GM12878 (cell line): ENCODE measurements around the gene ACACA. TPM values are rescaled to one million over a fixed set of nuclear protein-coding genes. Genes with fewer than 3 reads are reported as not detected.
"Not testable (repeated sequence)": the region's sequence is repeated elsewhere in the genome, so short reads cannot be mapped to it uniquely, and the experiment has no call there.

Experiments used
- ATAC-seq: fragments of 200-7000 bp; cut with Tn5 transposase; 3 replicates; pipeline ENCODE4 v1.9.1; 2020; ENCODE audit warnings: mild to moderate bottlenecking, moderate library complexity
- BruUV-seq: library from RNA; stranded (reverse); fragments of 400-500 nt; replicated peaks from 2 replicates; lab custom pipeline; 2021; lab: Mats Ljungman, UMichigan
- CTCF ChIA-PET: fragments of 300-600 bp; sonication (Branson Sonifier 250); formaldehyde crosslinking; extraction: SDS; loops from one replicate; lab custom pipeline; 2021; ENCODE audit warnings: inconsistent platforms; lab: Yijun Ruan, JAX
- POLR2A ChIA-PET: fragments of 350-600 bp; formaldehyde crosslinking; extraction: SDS; loops from one replicate; lab custom pipeline; 2021; ENCODE audit warnings: inconsistent platforms; lab: Charles Lee
- RAD21 ChIA-PET: fragments of 300-600 bp; sonication (Branson Sonifier 250); formaldehyde crosslinking; loops from one replicate; lab custom pipeline; 2023; ENCODE audit warnings: antibody characterized with exemption; ENCODE audit not compliant: unreplicated experiment; lab: Charles Lee
- SMC1A ChIA-PET: fragments of 300-600 bp; sonication (Branson Sonifier 250); formaldehyde crosslinking; loops from one replicate; lab custom pipeline; 2023; ENCODE audit not compliant: unreplicated experiment, uncharacterized antibody; lab: Charles Lee
- DNase-seq: peaks from one replicate; pipeline ENCODE4 v3.0.0-alpha.2; 2011; ENCODE audit warnings: low read depth, low spot score
- FAIRE-seq: peaks from 3 replicates; lab custom pipeline; 2011; peaks lifted over from hg19 to GRCh38; lab: Jason Lieb, UNC
- H2AFZ ChIP-seq: 2 replicates; pipeline ENCODE4 v1.6.0; 2011; ENCODE audit warnings: low read depth, low read length, control low read depth; ENCODE audit not compliant: control insufficient read depth
- H3K27ac ChIP-seq: 2 replicates; pipeline ENCODE4 v1.5.1; 2011; ENCODE audit warnings: control low read depth; ENCODE audit not compliant: control insufficient read depth, insufficient read depth
- H3K27me3 ChIP-seq, 2 experiments: replicated peaks in 1 of 2; 2 replicates each; pipeline versions ENCODE4 v1.6.0 to v1.6.1; 2011; ENCODE audit warnings: low read length in 1 of 2; ENCODE audit not compliant: control insufficient read depth in 2 of 2, insufficient read depth in 2 of 2
- H3K36me3 ChIP-seq, 2 experiments: 2 replicates each; pipeline ENCODE4 v1.5.1; 2011; ENCODE audit warnings: low read length in 1 of 2; ENCODE audit not compliant: control insufficient read depth in 2 of 2, insufficient read depth in 2 of 2
- H3K4me1 ChIP-seq: 2 replicates; pipeline ENCODE4 v1.6.1; 2011; ENCODE audit warnings: mild to moderate bottlenecking, low read length, moderate library complexity, mixed read lengths; ENCODE audit not compliant: control insufficient read depth, insufficient read depth
- H3K4me2 ChIP-seq: 2 replicates; pipeline ENCODE4 v1.6.0; 2011; ENCODE audit warnings: control low read depth; ENCODE audit not compliant: control insufficient read depth, insufficient read depth
- H3K4me3 ChIP-seq: fragments of 200-600 bp; sonication (generic); 2 replicates; pipeline ENCODE4 v1.5.1; 2016
- H3K79me2 ChIP-seq: 2 replicates; pipeline ENCODE4 v1.6.0; 2011; ENCODE audit warnings: low read length; ENCODE audit not compliant: control insufficient read depth, insufficient read depth
- H3K9ac ChIP-seq: 2 replicates; pipeline ENCODE4 v1.8.0; 2011; ENCODE audit warnings: low read length, control low read depth, mixed read lengths; ENCODE audit not compliant: control insufficient read depth, insufficient read depth
- H3K9me3 ChIP-seq: replicated peaks from 3 replicates; pipeline ENCODE4 v1.5.1; 2011; ENCODE audit warnings: mild to moderate bottlenecking, low read length; ENCODE audit not compliant: control insufficient read depth, insufficient read depth
- H4K20me1 ChIP-seq: 2 replicates; pipeline ENCODE4 v1.6.0; 2011; ENCODE audit not compliant: control insufficient read depth, insufficient read depth
- MEF2B ChIP-seq: fragments of 450-650 bp; IDR thresholded peaks from 2 replicates; pipeline ENCODE4 v1.6.1; 2018; ENCODE audit warnings: mild to moderate bottlenecking, moderate library complexity; ENCODE audit not compliant: partially characterized antibody, poor library complexity, severe bottlenecking
- MLLT1 ChIP-seq: fragments of 450-650 bp; IDR thresholded peaks from 2 replicates; pipeline ENCODE4 v1.6.1; 2016; ENCODE audit warnings: mild to moderate bottlenecking
- SP1 ChIP-seq: IDR thresholded peaks from one replicate; pipeline ENCODE4 v1.6.1; 2011; ENCODE audit warnings: low read depth, low read length
- WGBS: methylation state at CpG from one replicate; pipeline ENCODE4 v1.1.6; 2016; ENCODE audit warnings: low lambda C conversion rate; ENCODE audit not compliant: insufficient replicate concordance, insufficient coverage; ENCODE audit errors: missing lambda C conversion rate; 5-methylcytosine and 5-hydroxymethylcytosine counted together
- in situ Hi-C: fragments of 300-500 bp; cut with MboI; formaldehyde crosslinking; loops from 9 replicates; pipeline ENCODE4 v1.14.3; 2018; ENCODE audit warnings: mixed read lengths
- intact Hi-C: fragments of 100-400 bp; cut with micrococcal nuclease; formaldehyde crosslinking; loops from one replicate; pipeline ENCODE4 v1.14.2; 2022; ENCODE audit not compliant: unreplicated experiment
- polyA plus RNA-seq, 11 experiments: library from polyadenylated mRNA; depleted of rRNA in 4 of 11; unstranded in 6 of 11; stranded (reverse) in 5 of 11; fragments of >200 nt; fragmentation: Nextera tagmentation in 4 of 11; fragmentation: Illumina TruSeq in 1 of 11; extraction: Ambion mirVana in 4 of 11; extraction: Trizol in 1 of 11; gene quantifications; 1 replicate in 1 of 11; 2 replicates in 10 of 11; pipeline versions ENCODE4 v1.2.1 to v1.2.3, GENCODE V29; 2011 to 2016; ENCODE audit warnings: inconsistent platforms in 2 of 11, missing spikeins in 2 of 11, low read depth in 1 of 11
- total RNA-seq, 4 experiments: library from RNA; depleted of rRNA in 3 of 4; stranded (reverse); fragments of >200 nt in 3 of 4; fragmentation: Illumina TruSeq in 1 of 4; extraction: Trizol in 1 of 4; gene quantifications; 2 replicates each; pipeline versions ENCODE4 v1.2.1 to v1.2.3, GENCODE V29; 2013 to 2021
- TF ChIP-seq, protein P1 (sequence below): IDR thresholded peaks from 2 replicates; pipeline ENCODE4 v1.6.1; 2011; ENCODE audit warnings: low read depth, mild to moderate bottlenecking, low read length, moderate library complexity, borderline replicate concordance; ENCODE audit errors: extremely low read depth

The ACACA gene
- total and polyA plus RNA-seq, 10 of the 15 experiments (the other 5 are each of a cell fraction or from before 2014, with no cell fraction given), result 12.9 to 74.2 (median 32.0) TPM

- TF ChIP-seq, protein P1, sequence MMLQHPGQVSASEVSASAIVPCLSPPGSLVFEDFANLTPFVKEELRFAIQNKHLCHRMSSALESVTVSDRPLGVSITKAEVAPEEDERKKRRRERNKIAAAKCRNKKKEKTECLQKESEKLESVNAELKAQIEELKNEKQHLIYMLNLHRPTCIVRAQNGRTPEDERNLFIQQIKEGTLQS, result no peak
- TF ChIP-seq MEF2B (no peak), SP1 (no peak)
- TF ChIP-seq, all 136 proteins: peak for 0
These were observed 3.7 kb upstream of the ACACA start (continued) for GRCh38 chr17:37410357-37410756.

- peak overlapping the region; percentile 40 for H3K4me2 ChIP-seq
- H3K4me1 ChIP-seq, result peaks cover 18% of the 10 kb centered on the region
- H3K9me3 ChIP-seq, ATAC-seq, FAIRE-seq, BruUV-seq, H4K20me1 ChIP-seq, H3K9ac ChIP-seq, in situ Hi-C loops, H3K36me3 ChIP-seq, H3K27me3 ChIP-seq, DNase-seq, H2AFZ ChIP-seq: not testable (repeated sequence)
- peak overlapping the region; percentile 95; the same call in 1 of the 2 replicates for H3K27ac ChIP-seq
- RAD21 ChIA-PET, result interaction anchor here (1.3 kb wide), 1 partner anchor 80 kb away, joined by 4 read pairs; no protein-coding TSS in a partner anchor
- SMC1A ChIA-PET, result interaction anchor here (0.7 to 1.7 kb wide), 7 partner anchors 20 to 69 kb away, joined by 3 to 6 read pairs (median 3); no protein-coding TSS in a partner anchor
- POLR2A ChIA-PET, result interaction anchor here (0.9 to 2.5 kb wide), 4 partner anchors 16 to 807 kb away, joined by 3 to 8 read pairs (median 3); partner anchors contain the start of gene MRM1
- H3K79me2 ChIP-seq, result peaks cover 39% of the 10 kb centered on the region
- peak overlapping the region; percentile 88; the same call in 1 of the 2 replicates for H3K4me3 ChIP-seq
- WGBS, result 76% methylated on average over 13 of the region's 13 CpGs
- CTCF ChIA-PET, result interaction anchor here (0.8 to 1.5 kb wide), 5 partner anchors 13 to 201 kb away, joined by 3 to 6 read pairs (median 3); partner anchors contain the start of genes C17orf78 and SYNRG
- intact Hi-C loops, result loop anchor here (5.0 kb wide), 2 partner anchors 51 to 84 kb away; no protein-coding TSS in a partner anchor
- TF ChIP-seq MLLT1, result 0 out of 2 replicates have a peak, but pooled peaks have one; percentile 13
These were observed 1.5 kb upstream of the ACACA start for GRCh38 chr17:37408145-37408479.
